Endothelial cell of umbilical vein (primary cell): Measurements from ENCODE around the gene PLD1. TPM values are rescaled to one million over a fixed set of nuclear protein-coding genes. Genes with fewer than 3 reads are reported as not detected.

ENCODE experiments used
- BruUV-seq: library from RNA; stranded (reverse); fragments of 400-500 nt; replicated peaks from 2 replicates; lab custom pipeline; 2021; lab: Mats Ljungman, UMichigan
- CTCF ChIA-PET: fragments of 300-600, 350-600 bp; sonication (Branson Sonifier 250); formaldehyde crosslinking; loops from one replicate; lab custom pipeline; 2021; ENCODE audit warnings: antibody characterized with exemption, inconsistent platforms; lab: Charles Lee
- POLR2A ChIA-PET: fragments of 300-600, 350-600 bp; sonication (Branson Sonifier 250); formaldehyde crosslinking; loops from one replicate; lab custom pipeline; 2021; ENCODE audit warnings: antibody characterized with exemption, inconsistent platforms; lab: Charles Lee
- DNase-seq: peaks from one replicate; pipeline ENCODE4 v3.0.0-alpha.2; 2011; ENCODE audit warnings: low read depth, low spot score
- FAIRE-seq: peaks from 2 replicates; lab custom pipeline; 2011; peaks lifted over from hg19 to GRCh38; lab: Jason Lieb, UNC
- H2AFZ ChIP-seq: 2 replicates; pipeline ENCODE4 v1.6.0; 2012; ENCODE audit warnings: low read depth, low read length, control low read depth, inconsistent platforms
- H3K27ac ChIP-seq: 2 replicates; pipeline ENCODE4 v1.5.1; 2011; ENCODE audit warnings: low read depth, mild to moderate bottlenecking, control low read depth, low read length, moderate library complexity; ENCODE audit not compliant: insufficient read depth
- H3K27me3 ChIP-seq, 2 experiments: 2 replicates each; pipeline versions ENCODE4 v1.6.0 to v1.6.1; 2011; ENCODE audit warnings: low read length in 2 of 2, mixed read lengths in 1 of 2; ENCODE audit not compliant: control insufficient read depth in 2 of 2, insufficient read depth in 2 of 2
- H3K36me3 ChIP-seq, 2 experiments: 2 replicates in 1 of 2; 3 replicates in 1 of 2; pipeline ENCODE4 v1.5.1; 2011; ENCODE audit warnings: low read length in 2 of 2, mild to moderate bottlenecking in 1 of 2, moderate library complexity in 1 of 2; ENCODE audit not compliant: control insufficient read depth in 2 of 2, insufficient read depth in 2 of 2; ENCODE audit errors: extremely low read depth in 1 of 2
- H3K4me1 ChIP-seq: 3 replicates; pipeline ENCODE4 v1.5.1; 2011; ENCODE audit warnings: mild to moderate bottlenecking, low read length; ENCODE audit not compliant: control insufficient read depth, insufficient read depth; ENCODE audit errors: extremely low read depth
- H3K4me2 ChIP-seq: 2 replicates; pipeline ENCODE4 v1.6.1; 2011; ENCODE audit warnings: low read length, control low read depth, mixed read lengths; ENCODE audit not compliant: insufficient read depth
- H3K4me3 ChIP-seq, 3 experiments: fragments of 200-600 bp in 1 of 3; sonication (generic), shearing (Covaris generic) in 1 of 3; replicated peaks in 1 of 3; 2 replicates each; pipeline ENCODE4 v1.5.1; 2011 to 2016; ENCODE audit warnings: control low read depth in 3 of 3, low read length in 3 of 3, mild to moderate bottlenecking in 2 of 3, inconsistent platforms in 1 of 3, low read depth in 1 of 3, moderate library complexity in 1 of 3; ENCODE audit not compliant: insufficient read depth in 1 of 3
- H3K79me2 ChIP-seq: 2 replicates; pipeline ENCODE4 v1.6.0; 2012; ENCODE audit warnings: low read length, inconsistent platforms; ENCODE audit not compliant: control insufficient read depth, insufficient read depth
- H3K9ac ChIP-seq: replicated peaks from 2 replicates; pipeline ENCODE3; 2011; ENCODE audit warnings: low read length, control low read depth; ENCODE audit not compliant: insufficient read depth; ENCODE audit errors: extremely low read depth
- H3K9me1 ChIP-seq: replicated peaks from 3 replicates; pipeline ENCODE4 v1.6.0; 2011; ENCODE audit warnings: mild to moderate bottlenecking, low read length; ENCODE audit not compliant: control insufficient read depth, insufficient read depth; ENCODE audit errors: extremely low read depth
- H3K9me3 ChIP-seq: replicated peaks from 2 replicates; pipeline ENCODE4 v1.5.1; 2012; ENCODE audit warnings: low read length, inconsistent platforms; ENCODE audit not compliant: control insufficient read depth, insufficient read depth
- H4K20me1 ChIP-seq: replicated peaks from 2 replicates; pipeline ENCODE3; 2011; ENCODE audit warnings: mild to moderate bottlenecking, low read length; ENCODE audit not compliant: control insufficient read depth, insufficient read depth; ENCODE audit errors: extremely low read depth
- EZH2 ChIP-seq: IDR thresholded peaks from 2 replicates; pipeline ENCODE4 v1.6.1; 2012; ENCODE audit warnings: borderline replicate concordance, low read depth, mild to moderate bottlenecking, moderate library complexity, low read length, inconsistent platforms; ENCODE audit not compliant: severe bottlenecking
- FOS ChIP-seq: IDR thresholded peaks from 2 replicates; pipeline ENCODE4 v1.6.1; 2011; ENCODE audit warnings: mild to moderate bottlenecking, low read length, moderate library complexity, borderline replicate concordance; ENCODE audit not compliant: insufficient read depth
- GATA2 ChIP-seq: IDR thresholded peaks from 2 replicates; pipeline ENCODE4 v1.7.0; 2011; ENCODE audit warnings: low read depth, mild to moderate bottlenecking, moderate library complexity, mixed read lengths, low read length; ENCODE audit not compliant: insufficient read length, insufficient read depth
- JUN ChIP-seq: IDR thresholded peaks from 2 replicates; pipeline ENCODE4 v1.6.1; 2011; ENCODE audit warnings: borderline replicate concordance, low read depth; ENCODE audit not compliant: insufficient read length, insufficient read depth
- MYC ChIP-seq: IDR thresholded peaks from one replicate; pipeline ENCODE4 v1.6.1; 2011; ENCODE audit warnings: mild to moderate bottlenecking, low read depth, low read length
- POLR2A ChIP-seq: IDR thresholded peaks from 2 replicates; pipeline ENCODE4 v1.6.1; 2012; ENCODE audit warnings: low read depth, mild to moderate bottlenecking, control low read depth, low read length
- POLR2AphosphoS5 ChIP-seq: IDR thresholded peaks from 2 replicates; pipeline ENCODE4 v1.6.1; 2012; ENCODE audit warnings: low read depth, mild to moderate bottlenecking, control low read depth, low read length, moderate library complexity; ENCODE audit not compliant: insufficient read depth
- dilution Hi-C: fragments of 300-500 bp; cut with MboI; formaldehyde crosslinking; loops from one replicate; pipeline ENCODE4 v1.15.0; 2019; ENCODE audit warnings: low sequenced_read_pairs; ENCODE audit not compliant: extremely low pct_ligation_motif_present
- intact Hi-C: fragments of 100-400 bp; cut with micrococcal nuclease; formaldehyde crosslinking; loops from one replicate; pipeline ENCODE4 v1.10.0; 2022
- polyA plus RNA-seq, 4 experiments: library from polyadenylated mRNA; depleted of rRNA in 3 of 4; stranded (reverse) in 3 of 4; unstranded in 1 of 4; fragments of >200 nt; gene quantifications; 2 replicates each; pipeline versions ENCODE4 v1.2.1 to v1.2.3, GENCODE V29; 2011 to 2012; ENCODE audit warnings: missing spikeins in 1 of 4
- total RNA-seq: library from RNA; stranded (reverse); gene quantifications from 2 replicates; pipeline ENCODE4 v1.2.3, GENCODE V29; 2021
- TF ChIP-seq, protein P1 (sequence below): IDR thresholded peaks from 2 replicates; pipeline ENCODE4 v1.6.1; 2011; ENCODE audit not compliant: insufficient read depth, insufficient read length
- TF ChIP-seq, protein P2 (sequence below), 2 donors: IDR thresholded peaks; 1 replicate in 1 of 2; 2 replicates in 1 of 2; pipeline ENCODE4 v1.5.1; 2011; ENCODE audit warnings: low read length in 2 of 2, mild to moderate bottlenecking in 2 of 2, moderate library complexity in 2 of 2, control low read depth in 1 of 2, inconsistent platforms in 1 of 2, low read depth in 1 of 2; ENCODE audit not compliant: insufficient read depth in 1 of 2; ENCODE audit errors: extremely low read depth in 1 of 2

Gene PLD1
- total and polyA plus RNA-seq, 2 donors (not counting 3 experiments of a cell fraction or from before 2014, with no cell fraction given), result 42.0 to 108 TPM

DNA sequence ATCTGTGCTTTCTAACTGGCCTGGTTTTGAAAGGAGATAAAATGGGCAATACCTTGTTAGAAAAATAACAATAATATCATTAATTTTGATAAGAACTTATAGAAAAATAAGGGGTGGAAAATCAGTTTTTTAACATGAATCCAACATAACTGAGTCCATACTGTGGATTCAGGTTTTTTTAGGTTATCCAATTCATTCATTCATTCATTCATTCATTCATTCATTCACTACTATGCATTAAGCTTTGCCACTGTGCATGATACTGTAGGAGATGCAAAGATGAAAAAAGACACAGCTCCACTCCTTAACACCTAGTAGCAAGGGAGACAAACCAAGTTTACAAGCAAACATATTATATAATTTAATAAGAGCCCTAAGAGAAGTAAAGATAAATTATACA, 253.1 kb downstream of the PLD1 start:
- Histone ChIP-seq H3K27ac (no peak overlapping the region), H3K4me3 (no peak overlapping the region), H3K79me2 (no peaks in the 10 kb centered on the region), H3K9me3 (no peaks in the 10 kb centered on the region), H3K4me2 (no peak overlapping the region), H2AFZ (no peak overlapping the region), H3K36me3 (no peaks in the 10 kb centered on the region), H3K9me1 (no peaks in the 10 kb centered on the region), H3K27me3 (no peaks in the 10 kb centered on the region), H3K4me1 (no peaks in the 10 kb centered on the region), H4K20me1 (no peaks in the 10 kb centered on the region), H3K9ac (no peak overlapping the region)
- BruUV-seq, result no TSS peak
- no peak for FAIRE-seq
- dilution Hi-C loops (no loop called here), intact Hi-C loops (no loop called here)
- TF ChIP-seq POLR2A, result no peak
- TF ChIP-seq MYC, result no peak
- TF ChIP-seq, protein P1, sequence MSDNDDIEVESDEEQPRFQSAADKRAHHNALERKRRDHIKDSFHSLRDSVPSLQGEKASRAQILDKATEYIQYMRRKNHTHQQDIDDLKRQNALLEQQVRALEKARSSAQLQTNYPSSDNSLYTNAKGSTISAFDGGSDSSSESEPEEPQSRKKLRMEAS, result no peak
- TF ChIP-seq, protein P2, sequence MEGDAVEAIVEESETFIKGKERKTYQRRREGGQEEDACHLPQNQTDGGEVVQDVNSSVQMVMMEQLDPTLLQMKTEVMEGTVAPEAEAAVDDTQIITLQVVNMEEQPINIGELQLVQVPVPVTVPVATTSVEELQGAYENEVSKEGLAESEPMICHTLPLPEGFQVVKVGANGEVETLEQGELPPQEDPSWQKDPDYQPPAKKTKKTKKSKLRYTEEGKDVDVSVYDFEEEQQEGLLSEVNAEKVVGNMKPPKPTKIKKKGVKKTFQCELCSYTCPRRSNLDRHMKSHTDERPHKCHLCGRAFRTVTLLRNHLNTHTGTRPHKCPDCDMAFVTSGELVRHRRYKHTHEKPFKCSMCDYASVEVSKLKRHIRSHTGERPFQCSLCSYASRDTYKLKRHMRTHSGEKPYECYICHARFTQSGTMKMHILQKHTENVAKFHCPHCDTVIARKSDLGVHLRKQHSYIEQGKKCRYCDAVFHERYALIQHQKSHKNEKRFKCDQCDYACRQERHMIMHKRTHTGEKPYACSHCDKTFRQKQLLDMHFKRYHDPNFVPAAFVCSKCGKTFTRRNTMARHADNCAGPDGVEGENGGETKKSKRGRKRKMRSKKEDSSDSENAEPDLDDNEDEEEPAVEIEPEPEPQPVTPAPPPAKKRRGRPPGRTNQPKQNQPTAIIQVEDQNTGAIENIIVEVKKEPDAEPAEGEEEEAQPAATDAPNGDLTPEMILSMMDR (IDR thresholded peaks at IDR 0.05; ENCODE audit: extremely low read depth in 1 of 2, insufficient read depth in 1 of 2, low read depth in 1 of 2, low read length in 2 of 2), result no peak
- TF ChIP-seq EZH2, result no peak
- TF ChIP-seq JUN, result no peak
- TF ChIP-seq GATA2, result no peak
- no peak for TF ChIP-seq POLR2AphosphoS5
- TF ChIP-seq FOS, result no peak
- no peak for DNase-seq
- CTCF ChIA-PET, result interaction anchor here (1.4 to 2.1 kb wide), 2 partner anchors 9 to 394 kb away, joined by 4 to 8 read pairs; no protein-coding TSS in a partner anchor
- POLR2A ChIA-PET, result no interaction called here
